Keratinocyte (primary cell): ENCODE measurements around the gene CYB5R4.

Experiments
- EZH2 ChIP-seq: IDR thresholded peaks from one replicate; pipeline ENCODE4 v1.6.1; 2012; ENCODE audit warnings: inconsistent platforms, mild to moderate bottlenecking, low read length, moderate library complexity
- TF ChIP-seq, protein P1 (sequence below), 3 experiments: IDR thresholded peaks in 1 of 3; conservative IDR thresholded peaks in 1 of 3; optimal IDR thresholded peaks in 1 of 3; 2 replicates in 2 of 3; 3 replicates in 1 of 3; pipeline versions ENCODE3 to v1.5.1; 2011; ENCODE audit warnings: low read length in 3 of 3, mild to moderate bottlenecking in 3 of 3, moderate library complexity in 2 of 3, control low read depth in 1 of 3, inconsistent platforms in 1 of 3; ENCODE audit not compliant: insufficient read depth in 2 of 3; ENCODE audit errors: extremely low read depth in 1 of 3

- TF ChIP-seq, protein P1, sequence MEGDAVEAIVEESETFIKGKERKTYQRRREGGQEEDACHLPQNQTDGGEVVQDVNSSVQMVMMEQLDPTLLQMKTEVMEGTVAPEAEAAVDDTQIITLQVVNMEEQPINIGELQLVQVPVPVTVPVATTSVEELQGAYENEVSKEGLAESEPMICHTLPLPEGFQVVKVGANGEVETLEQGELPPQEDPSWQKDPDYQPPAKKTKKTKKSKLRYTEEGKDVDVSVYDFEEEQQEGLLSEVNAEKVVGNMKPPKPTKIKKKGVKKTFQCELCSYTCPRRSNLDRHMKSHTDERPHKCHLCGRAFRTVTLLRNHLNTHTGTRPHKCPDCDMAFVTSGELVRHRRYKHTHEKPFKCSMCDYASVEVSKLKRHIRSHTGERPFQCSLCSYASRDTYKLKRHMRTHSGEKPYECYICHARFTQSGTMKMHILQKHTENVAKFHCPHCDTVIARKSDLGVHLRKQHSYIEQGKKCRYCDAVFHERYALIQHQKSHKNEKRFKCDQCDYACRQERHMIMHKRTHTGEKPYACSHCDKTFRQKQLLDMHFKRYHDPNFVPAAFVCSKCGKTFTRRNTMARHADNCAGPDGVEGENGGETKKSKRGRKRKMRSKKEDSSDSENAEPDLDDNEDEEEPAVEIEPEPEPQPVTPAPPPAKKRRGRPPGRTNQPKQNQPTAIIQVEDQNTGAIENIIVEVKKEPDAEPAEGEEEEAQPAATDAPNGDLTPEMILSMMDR (optimal IDR thresholded peaks at IDR 0.05 in 1 of 3, IDR thresholded peaks at IDR 0.05 in 1 of 3, conservative IDR thresholded peaks at IDR 0.05 in 1 of 3; ENCODE audit: extremely low read depth in 1 of 3, insufficient read depth in 2 of 3, low read length in 3 of 3), result no peak
- TF ChIP-seq EZH2, result no peak
These were observed 138.6 kb downstream of the CYB5R4 start for GRCh38 chr6:83998021-83998584.
